GM21526 (cell line): Measurements from ENCODE around the gene PGAP3.
"Not testable (repeated sequence)": the region's sequence is repeated elsewhere in the genome, so short reads cannot be mapped to it uniquely, and the experiment has no call there.

Experiments
- ATAC-seq: cut with Tn5 transposase; IDR thresholded peaks from one replicate; pipeline ENCODE4 v1.9.1; 2021; ENCODE audit warnings: moderate library complexity; ENCODE audit not compliant: unreplicated experiment, low FRiP score

The PGAP3 gene

GRCh38 chr17:39699157-39699817 lies 11.4 kb upstream of the PGAP3 start:
- not testable (repeated sequence) for ATAC-seq

GRCh38 chr17:39697961-39698360 lies 10.1 kb upstream of the PGAP3 start:
- ATAC-seq, result no peak

GRCh38 chr17:39696731-39697130 lies 8.9 kb upstream of the PGAP3 start:
- no peak for ATAC-seq

GRCh38 chr17:39695089-39695474 lies 7.2 kb upstream of the PGAP3 start:
- no peak for ATAC-seq

- no peak for ATAC-seq
These were observed 6.7 kb upstream of the PGAP3 start for GRCh38 chr17:39694593-39694992.

- no peak for ATAC-seq
These were observed 1.1 kb upstream of the PGAP3 start for GRCh38 chr17:39688945-39689344.

- no peak for ATAC-seq
These were observed 598 bp upstream of the PGAP3 start for GRCh38 chr17:39688475-39688835.

GRCh38 chr17:39687101-39687545 lies 734 bp downstream of the PGAP3 start:
- ATAC-seq, result no peak

GRCh38 chr17:39684369-39685192 lies 3.3 kb downstream of the PGAP3 start:
- no peak for ATAC-seq

GRCh38 chr17:39683295-39683939 lies 4.4 kb downstream of the PGAP3 start:
- ATAC-seq, result no peak

- no peak for ATAC-seq
These were observed 8.2 kb downstream of the PGAP3 start for GRCh38 chr17:39679521-39680192.

GRCh38 chr17:39678340-39679116 lies 9.3 kb downstream of the PGAP3 start:
- no peak for ATAC-seq

GRCh38 chr17:39677542-39678339 lies 10.1 kb downstream of the PGAP3 start:
- no peak for ATAC-seq

GRCh38 chr17:39677072-39677471 lies 10.8 kb downstream of the PGAP3 start:
- ATAC-seq, result no peak

GRCh38 chr17:39676198-39676819 lies 11.5 kb downstream of the PGAP3 start:
- ATAC-seq, result no peak

- ATAC-seq, result no peak
These were observed 12.3 kb downstream of the PGAP3 start for GRCh38 chr17:39675390-39676082.

- ATAC-seq, result no peak
These were observed 13.0 kb downstream of the PGAP3 start for GRCh38 chr17:39674702-39675389.

GRCh38 chr17:39674179-39674578 lies 13.7 kb downstream of the PGAP3 start:
- ATAC-seq, result no peak
